GM19452 (cell line): ENCODE data around the gene AGBL1.

ENCODE experiments used
- ATAC-seq: cut with Tn5 transposase; IDR thresholded peaks from one replicate; pipeline ENCODE4 v1.9.1; 2021; ENCODE audit not compliant: unreplicated experiment

AGBL1 gene

DNA sequence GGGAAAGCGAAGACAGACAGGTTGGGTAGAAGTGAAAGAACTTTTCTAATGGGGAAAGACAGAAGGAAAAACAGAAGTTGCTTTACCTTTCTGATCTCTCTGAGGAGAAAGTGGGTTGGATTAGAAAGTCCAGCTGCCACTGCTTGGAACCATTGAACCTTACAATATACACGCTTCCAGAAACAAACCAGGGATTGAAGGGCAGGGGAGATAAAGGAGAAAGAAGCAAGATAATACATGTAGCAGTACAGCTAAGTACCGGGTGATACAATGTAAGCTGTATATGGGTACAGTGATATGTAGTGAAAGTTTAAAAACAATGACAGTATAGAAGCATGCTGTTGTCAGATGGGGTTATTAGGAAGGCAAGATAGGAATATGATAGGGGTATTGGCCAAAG is 684.4 kb downstream of the AGBL1 start:
- no peak for ATAC-seq

DNA sequence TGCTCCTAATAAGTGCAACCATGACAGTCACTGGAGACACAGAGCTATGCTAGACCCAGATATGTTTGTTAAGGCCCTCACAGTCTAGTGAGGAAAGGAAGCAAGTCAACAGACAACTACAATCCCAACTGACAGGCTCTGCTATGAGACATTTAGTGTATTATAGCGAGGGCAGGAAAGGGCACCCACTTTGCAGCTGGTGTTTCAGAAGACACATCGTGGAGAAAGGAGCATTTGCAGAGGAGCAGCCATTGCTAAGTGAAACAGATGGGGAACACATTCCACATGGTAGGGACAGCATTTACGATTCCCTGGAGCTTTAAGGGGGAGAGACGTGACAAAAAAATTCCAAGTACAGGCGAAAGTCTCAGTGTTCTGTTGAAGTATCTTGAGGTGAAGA is 685.6 kb downstream of the AGBL1 start:
- ATAC-seq, result no peak

DNA sequence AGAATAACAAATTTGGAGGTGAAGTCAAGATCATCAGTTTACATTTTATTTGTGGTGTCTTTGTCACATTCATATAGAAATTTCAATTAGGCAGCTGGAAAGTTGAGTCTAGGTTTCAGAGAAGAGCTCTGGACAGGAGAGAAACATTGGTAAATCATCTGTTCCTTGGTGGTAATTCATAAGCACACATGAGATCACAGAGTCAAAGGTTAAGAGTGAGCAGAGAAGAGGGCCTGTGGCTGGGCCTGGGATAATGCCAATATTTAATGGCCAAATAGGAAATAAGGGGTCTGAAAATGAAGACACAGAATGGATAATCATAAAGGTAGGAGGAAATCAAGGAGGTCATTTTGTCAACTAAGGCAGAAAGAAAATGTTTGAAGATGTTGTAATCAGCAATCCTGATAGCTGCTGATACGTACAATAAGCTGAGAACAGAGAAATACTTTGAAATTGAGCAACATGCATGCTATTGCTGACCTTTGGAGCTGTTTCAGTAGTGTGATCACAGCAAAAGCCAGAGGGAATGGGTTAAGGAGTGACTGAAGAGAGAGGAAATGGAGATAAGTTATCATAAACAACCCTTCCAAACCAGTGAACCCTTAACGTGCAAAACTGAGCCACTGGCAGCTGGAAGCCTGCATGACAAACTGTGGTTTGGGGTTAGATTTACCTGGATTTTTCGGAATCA is 692.8 kb downstream of the AGBL1 start:
- no peak for ATAC-seq

DNA sequence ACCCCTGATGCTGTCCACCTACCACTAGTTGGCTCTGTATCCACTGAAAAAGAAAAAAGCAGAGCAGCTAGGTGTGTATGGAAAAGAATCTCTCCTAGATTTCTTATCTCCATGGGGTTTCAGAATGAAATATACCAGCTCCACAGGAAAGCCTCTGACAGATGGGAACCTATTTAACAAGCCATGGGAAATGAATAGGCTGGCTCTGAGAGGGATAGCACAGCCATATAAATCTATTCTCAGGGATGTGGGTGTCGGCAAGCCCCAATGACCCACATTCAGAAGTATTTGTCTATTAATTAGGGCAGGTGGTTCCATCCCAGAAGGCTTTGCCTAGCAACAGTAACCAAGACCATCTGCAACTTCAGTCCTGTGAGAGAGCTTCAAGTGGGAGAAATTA is 694.1 kb downstream of the AGBL1 start:
- no peak for ATAC-seq

DNA sequence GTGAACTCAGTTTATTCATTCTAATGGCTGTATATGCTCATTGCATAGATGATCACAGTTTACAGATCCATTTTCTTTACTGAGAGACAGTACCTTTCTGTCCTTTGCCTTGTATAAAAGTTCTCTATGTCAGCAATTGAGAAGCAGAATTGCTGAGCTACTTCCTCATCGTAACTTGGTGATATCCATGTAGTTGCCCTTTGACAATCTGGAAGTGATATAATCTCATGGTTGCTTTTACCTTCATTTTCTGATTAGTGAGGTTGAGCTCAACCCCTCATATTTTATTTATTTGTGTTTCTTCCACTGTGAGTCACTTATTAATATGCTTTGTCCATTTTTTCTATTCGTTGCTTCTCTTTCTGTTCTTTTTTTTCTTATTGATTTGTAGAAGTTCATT is 696.5 kb downstream of the AGBL1 start:
- ATAC-seq, result no peak

DNA sequence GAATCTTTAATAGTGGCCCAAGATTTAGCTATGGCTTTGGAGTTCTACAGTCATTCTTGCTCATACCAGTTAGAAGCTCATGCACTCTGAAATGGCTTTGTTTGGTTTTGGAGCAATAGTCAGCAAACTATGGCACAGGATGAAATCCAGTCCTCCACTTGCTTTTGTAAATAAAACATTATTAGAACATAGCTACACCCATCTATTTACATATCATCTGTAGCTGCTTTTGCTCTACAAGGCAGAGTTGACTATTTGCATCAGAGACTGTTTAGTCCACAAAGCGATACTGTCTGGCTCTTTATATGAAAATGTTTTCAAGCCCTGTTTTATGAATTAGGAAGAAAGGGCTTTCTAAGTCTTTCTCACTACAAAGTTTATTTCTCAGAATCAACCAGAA is 716.9 kb downstream of the AGBL1 start:
- ATAC-seq, result no peak

DNA sequence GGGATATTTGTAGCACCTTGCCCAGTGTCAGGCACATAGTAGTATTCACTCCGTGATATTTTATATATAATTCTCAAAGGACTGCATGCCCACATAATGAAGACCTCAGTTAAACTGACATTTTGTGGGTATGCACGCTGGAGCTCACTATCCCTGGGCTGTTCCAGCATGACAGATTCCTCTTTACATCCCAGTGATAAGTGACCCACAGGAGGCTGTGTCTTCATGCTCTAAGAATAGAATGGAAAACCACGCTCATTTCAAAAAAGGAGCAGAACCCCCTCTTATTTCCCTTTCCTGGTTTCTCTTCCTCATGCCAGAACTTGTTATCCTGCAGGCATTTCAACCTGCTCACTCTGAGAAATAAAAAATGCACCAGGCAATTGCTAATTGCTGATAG is 717.5 kb downstream of the AGBL1 start:
- no peak for ATAC-seq

DNA sequence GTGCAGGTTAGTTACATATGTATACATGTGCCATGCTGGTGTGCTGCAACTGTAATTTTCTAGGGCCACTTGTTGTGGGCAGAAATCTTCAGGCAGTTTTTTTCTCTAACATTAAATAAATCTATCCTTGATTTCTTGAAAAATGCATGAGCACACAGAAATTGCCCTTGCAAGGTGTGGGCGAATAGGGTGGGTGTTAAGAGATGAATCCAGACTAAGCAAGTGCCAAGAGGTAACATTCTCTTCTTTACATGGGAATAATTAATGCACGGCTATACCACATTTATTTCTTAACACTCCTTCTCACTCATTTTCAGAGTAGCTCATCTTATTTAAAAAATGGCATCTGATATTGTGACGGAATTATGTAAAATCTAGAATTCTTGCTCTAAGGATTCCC is 719.6 kb downstream of the AGBL1 start:
- no peak for ATAC-seq

DNA sequence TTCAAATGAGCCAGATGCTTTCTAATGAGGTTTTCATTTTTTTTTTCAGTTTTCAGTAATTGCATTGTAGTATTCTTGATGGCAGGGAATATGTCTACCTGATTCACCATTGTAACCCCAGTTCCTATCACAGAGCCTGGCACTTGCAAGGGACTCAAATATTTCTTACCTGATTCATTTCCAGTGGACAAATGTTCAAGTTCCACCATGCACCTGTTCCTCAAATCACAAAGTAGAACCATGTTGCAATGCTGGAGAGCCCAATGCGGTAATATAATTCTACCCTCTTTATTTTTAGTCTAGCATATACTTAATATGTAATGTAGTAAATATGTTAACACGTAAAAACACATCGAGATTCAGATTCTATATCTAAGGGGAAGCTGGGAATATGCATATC is 722.6 kb downstream of the AGBL1 start:
- no peak for ATAC-seq

DNA sequence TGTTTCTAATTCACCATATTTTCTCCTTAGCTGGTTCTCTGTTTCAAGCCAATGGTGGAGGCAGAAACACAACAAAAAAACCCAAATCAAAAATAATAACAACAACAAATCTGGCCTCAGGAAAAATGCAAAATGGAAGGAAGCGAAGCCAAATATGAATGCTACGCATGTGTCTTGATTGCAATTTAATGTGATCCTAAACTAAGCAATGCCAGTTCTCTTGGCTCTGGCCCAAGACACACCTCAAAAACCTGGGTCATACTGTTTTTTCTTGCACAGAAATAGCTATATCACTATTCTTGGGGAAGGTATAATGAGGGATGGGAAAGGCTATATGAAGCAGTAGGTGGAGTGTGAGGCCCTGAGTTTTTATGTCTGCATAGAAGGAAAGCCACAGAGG is 724.7 kb downstream of the AGBL1 start:
- no peak for ATAC-seq

DNA sequence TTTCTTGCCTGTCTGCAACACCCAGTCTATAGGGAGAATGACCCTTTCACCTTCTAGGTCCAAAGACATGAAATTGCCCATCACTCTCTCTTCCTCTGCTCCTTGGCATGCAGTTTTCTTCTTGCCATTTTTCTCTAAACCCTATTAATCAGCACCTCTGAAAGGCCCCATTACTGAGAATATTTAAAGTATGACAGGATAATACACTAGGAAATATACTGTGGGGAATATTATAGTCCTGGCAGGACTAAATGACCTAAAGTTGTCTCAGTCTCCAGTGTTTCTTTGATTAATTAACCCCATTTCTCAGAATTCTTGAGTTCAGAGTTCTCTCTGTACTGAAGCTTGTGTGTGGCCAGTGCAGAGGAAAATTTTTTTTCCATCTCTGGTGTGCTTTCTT is 730.7 kb downstream of the AGBL1 start:
- ATAC-seq, result no peak

DNA sequence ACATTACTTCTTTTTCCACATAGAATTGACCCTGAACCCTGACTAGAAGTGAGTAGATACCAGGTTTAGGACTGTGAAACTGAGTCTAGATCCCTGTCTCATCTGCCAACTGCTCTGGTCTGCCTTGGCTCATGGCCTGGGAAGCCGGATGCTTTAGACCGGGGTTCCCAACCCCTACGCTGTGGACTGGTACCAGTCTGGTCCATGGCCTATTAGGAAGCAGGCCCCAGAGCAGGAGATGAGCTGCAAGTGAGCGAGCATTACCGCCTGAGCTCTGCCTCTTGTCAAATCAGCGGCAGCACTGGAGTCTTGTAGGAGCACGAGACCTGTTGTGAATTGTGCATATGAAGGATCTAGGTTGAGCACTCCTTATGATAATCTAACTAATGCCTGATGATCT is 734.2 kb downstream of the AGBL1 start:
- ATAC-seq, result no peak

DNA sequence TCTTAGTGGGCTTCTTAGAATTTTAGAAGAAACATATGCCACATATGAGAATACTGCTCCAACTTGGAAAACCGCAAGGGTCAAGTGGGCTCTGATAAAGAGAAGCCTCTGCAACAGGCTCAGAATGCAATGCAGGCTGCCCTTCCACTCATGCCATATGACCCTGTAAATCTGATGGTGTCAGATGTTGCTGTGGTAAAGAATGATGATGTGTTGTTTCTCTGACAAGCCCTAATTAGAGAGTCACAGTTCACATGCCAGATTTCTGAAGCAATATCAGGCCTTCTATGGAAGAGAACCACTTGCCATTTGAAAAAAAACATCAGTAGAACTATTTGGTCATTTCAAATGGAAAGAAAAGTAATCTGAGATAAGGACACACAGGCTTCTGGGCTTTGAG is 749.6 kb downstream of the AGBL1 start:
- ATAC-seq, result no peak

DNA sequence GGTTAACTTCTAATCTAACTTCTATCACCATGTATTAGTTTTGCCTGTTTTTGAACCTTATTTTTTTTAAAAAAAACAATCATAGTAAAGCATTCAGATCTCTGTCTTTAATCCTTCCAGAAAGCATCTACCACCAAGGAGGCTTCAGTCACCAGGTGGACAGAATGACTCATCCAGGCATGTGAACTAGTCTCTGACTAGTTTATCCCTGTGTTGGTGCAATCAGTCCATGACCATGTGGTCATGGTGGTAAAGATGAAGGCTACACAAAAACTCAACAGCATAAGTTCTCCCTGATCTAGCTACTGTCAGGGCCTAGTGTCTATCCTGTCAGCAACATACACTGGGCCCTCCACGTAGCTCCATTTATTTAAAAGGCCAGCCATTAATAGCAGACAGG is 750.6 kb downstream of the AGBL1 start:
- no peak for ATAC-seq

DNA sequence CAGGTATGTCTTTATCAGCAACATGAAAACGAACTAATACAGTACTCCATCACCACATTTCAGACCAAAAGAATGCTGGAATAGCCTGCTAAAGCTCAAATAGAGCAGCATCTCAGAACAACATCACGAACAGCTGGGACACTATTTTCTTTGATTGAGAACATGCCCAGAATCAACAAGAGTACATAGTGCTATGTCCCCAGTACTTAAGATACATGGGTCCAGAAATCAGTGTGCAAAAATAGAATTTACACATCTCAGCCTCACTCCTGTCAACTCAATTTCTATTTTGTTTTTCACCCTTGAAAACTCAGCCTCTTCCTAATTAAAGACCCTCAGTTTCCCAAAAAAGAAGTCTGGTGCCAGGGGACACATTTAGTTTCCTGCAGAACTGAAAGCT is 753.9 kb downstream of the AGBL1 start:
- no peak for ATAC-seq

DNA sequence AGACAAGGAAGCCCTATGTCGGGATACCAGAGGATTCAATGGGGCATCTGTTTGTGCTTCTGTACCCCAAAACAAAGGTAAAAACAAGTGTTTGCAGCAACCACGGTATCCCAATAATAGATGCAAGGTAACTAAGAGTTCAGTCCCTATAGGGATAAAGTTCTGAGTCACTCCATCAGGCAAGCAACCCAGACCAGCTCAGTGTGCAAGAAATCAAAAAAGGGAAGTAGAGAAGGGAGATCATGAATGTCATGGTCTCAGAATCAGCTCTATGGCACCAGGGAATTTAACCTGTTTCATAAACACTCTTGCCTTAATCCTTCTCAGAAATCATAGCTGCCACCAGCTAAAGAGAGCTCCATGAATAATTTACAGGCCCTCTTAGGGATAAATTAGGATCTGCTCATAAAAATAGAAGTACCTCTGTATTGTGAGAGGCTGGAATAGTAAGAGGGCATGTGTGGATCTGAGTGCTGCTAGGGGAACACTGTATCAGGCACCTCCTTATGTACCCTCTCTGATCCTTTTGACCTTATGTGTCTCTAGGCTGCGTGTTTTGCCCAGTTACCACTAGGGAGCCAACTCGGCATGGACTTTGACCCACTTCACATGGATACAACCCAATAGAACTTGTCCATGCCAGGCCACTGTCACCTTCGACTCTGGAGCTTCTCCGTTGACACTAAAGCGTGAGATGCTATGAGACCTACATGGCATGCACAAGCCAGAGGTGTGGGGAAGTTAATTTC is 754.6 kb downstream of the AGBL1 start:
- no peak for ATAC-seq

DNA sequence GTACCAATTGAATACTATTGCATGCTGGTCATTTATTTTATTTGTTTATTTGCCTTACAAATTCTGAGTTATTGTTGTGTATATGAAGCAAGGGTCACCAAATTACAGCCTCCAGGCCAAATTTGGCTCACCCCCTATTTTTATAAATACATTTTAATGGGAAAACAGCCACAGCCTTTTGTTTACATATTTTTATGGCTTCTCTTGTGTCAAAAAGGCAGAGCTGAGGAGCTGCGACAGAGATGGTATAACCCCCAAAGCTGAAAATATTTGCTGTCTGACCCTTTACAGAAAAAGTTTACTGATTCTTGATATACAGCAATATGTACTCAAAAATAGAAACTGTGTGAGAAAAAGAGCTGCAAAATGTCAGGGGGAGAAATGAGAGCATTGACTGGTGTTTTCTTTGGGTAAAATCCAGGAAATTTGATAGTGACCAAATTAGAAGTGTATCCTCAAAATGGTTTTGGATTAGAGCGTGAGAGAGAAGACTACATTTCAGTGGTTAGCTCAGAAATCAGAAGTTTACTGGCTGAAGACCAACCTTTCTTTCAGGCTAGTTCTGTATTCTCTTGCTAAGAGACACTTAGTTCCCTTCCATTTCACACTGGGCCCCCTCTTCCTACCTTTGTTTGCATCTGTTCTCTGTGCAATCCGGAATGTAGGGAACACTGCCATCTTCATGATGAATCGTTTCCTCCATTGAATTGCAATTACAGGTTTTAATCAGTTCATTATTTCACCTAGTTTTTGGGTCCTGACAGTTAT is 757.8 kb downstream of the AGBL1 start:
- no peak for ATAC-seq

DNA sequence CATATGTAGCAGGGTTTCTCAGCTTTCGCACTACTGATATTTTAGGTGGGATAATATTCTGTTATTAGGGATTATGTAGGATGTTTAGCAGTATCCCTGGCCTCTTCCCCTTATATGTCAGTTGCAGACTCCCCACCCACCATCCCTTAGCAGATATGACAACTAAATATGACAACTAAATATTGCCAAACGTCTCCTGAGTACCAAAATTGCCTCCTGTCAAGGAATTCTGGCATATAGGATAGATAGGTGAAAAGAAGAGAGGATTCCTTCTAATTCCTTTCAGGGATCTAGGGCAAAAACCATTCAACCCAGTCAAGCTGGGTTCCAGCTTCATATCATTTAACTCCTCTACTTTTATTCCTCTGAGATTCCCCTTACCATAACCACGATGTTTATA is 759.8 kb downstream of the AGBL1 start:
- ATAC-seq, result no peak

DNA sequence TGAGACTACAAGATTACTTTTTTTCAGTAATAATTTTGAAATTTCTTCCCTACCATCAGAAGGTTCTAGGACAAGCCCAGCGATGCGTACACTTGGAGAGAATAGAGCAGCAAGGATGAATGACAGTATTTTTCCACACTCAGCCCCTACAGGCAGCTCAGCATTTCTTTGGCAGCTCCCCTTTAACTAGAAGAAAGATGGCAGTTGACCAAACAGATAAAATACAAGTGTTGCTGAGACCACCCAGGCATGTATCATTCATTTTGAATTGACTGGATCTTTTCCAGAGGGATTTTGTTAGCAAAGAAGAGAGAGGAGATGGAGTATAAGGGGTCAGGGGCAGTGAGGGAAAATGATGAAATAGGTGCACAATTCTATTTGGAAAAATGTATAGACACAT is 761.3 kb downstream of the AGBL1 start:
- ATAC-seq, result no peak

DNA sequence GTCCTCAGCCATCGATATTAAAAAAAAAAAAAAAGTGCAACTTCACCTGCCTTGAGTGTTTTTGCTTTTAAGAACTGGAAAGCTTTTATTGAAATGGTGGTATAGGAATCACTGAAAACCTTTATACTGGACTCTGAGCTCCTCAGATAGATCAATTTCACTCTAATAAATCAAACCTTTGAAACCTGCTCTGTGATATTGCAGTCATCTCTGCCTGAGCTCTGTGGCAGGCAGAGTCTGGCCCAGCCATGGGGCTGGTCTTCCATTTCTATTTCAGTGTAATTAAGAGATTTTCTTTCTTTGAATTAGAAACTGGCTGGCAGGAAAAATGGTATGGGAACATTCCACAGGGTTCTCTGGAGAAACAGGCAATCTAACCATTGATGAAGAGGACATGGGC is 762.5 kb downstream of the AGBL1 start:
- no peak for ATAC-seq

DNA sequence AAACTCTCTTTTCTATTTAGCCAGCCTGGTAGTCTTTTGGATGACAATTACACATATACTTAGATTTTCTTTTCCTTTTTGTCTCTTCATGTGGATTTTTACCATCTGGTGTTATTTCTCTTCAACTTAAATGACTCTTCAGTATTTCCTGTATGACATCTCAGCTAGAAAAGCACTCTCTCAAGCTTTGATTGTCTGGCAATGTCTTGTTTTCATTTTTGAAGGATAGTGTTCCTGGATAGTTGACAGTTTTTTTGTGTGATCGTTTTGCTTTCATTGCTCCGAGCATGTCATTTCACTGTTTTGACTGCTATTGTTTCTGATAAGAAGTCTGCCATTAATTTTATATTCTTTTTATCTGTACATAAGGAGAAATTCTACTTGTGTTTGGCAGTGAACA is 766.4 kb downstream of the AGBL1 start:
- no peak for ATAC-seq

DNA sequence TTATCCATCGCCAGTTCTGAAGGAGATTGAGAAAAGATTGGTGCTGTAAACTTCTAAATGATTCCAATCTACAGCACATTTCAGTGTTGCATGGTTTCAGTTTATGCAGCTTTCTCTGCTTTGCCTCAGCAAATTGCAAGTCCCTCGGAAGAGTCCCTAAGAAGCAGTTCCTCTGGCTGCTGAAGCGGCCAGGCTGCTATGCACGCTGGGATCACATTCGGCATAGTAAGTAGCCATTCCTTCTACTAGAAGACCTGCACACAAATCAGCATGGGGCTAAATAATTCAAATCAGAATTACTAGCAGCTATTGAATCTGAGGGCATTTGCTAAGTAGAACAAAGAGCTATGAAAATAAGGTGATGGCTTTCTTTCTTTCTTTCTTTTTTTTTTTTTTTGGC is 769.5 kb downstream of the AGBL1 start:
- no peak for ATAC-seq
